CD4-positive, alpha-beta T cell (primary cell): ENCODE results near the gene OR2T12. TPM values are rescaled to one million over a fixed set of nuclear protein-coding genes. Genes with fewer than 3 reads are reported as not detected.

Experiments
- ATAC-seq: fragments of 200-7000 bp; cut with Tn5 transposase; one replicate; pipeline ENCODE4 v1.10.0; 2022; ENCODE audit warnings: mild to moderate bottlenecking; ENCODE audit not compliant: poor library complexity
- CTCF ChIA-PET: fragments of 350-600 bp; sonication (Branson Sonifier 250); formaldehyde crosslinking; loops from one replicate; lab custom pipeline; 2021; ENCODE audit warnings: antibody characterized with exemption, inconsistent platforms; lab: Charles Lee
- POLR2A ChIA-PET: fragments of 350-600 bp; sonication (Branson Sonifier 250); formaldehyde crosslinking; loops from one replicate; lab custom pipeline; 2021; ENCODE audit warnings: antibody characterized with exemption, inconsistent platforms; lab: Charles Lee
- DNase-seq, 14 experiments: peaks; one replicate each; pipeline ENCODE4 v3.0.0-alpha.2; 2013 to 2020; ENCODE audit warnings: mixed read lengths in 2 of 14
- H3K27ac ChIP-seq, 2 donors: one replicate each; pipeline versions ENCODE4 v1.5.1 to v1.7.0; 2013; ENCODE audit warnings: low read length in 2 of 2, low read depth in 1 of 2, mild to moderate bottlenecking in 1 of 2
- H3K27me3 ChIP-seq, 2 experiments: 1 replicate in 1 of 2; 2 replicates in 1 of 2; pipeline versions ENCODE4 v1.6.1 to v1.7.0; 2013; ENCODE audit warnings: low read length in 2 of 2, control low read depth in 1 of 2, mild to moderate bottlenecking in 1 of 2, moderate library complexity in 1 of 2; ENCODE audit not compliant: insufficient read depth in 2 of 2, control insufficient read depth in 1 of 2
- H3K36me3 ChIP-seq: one replicate; pipeline ENCODE4 v1.6.1; 2013; ENCODE audit warnings: low read length, control low read depth; ENCODE audit not compliant: insufficient read depth
- H3K4me1 ChIP-seq: one replicate; pipeline ENCODE4 v1.6.1; 2013; ENCODE audit warnings: low read length, control low read depth; ENCODE audit not compliant: insufficient read depth
- H3K4me3 ChIP-seq: one replicate; pipeline ENCODE4 v1.5.1; 2013; ENCODE audit warnings: mild to moderate bottlenecking, low read length, moderate library complexity
- H3K9me3 ChIP-seq, 2 experiments: 1 replicate in 1 of 2; 2 replicates in 1 of 2; pipeline versions ENCODE4 v1.6.1 to v1.7.0; 2013; ENCODE audit warnings: low read length in 2 of 2, mild to moderate bottlenecking in 2 of 2, control low read depth in 1 of 2, moderate library complexity in 1 of 2; ENCODE audit not compliant: control insufficient read depth in 1 of 2, insufficient read depth in 1 of 2
- H3K27ac Mint-ChIP-seq: one replicate; pipeline ENCODE4 v1.8.0; 2020; ENCODE audit warnings: mixed read lengths
- H3K27me3 Mint-ChIP-seq: one replicate; pipeline ENCODE4 v1.8.0; 2021; ENCODE audit warnings: mixed read lengths
- H3K36me3 Mint-ChIP-seq: one replicate; pipeline ENCODE4 v1.8.0; 2021; ENCODE audit warnings: low read depth, mixed read lengths
- H3K4me1 Mint-ChIP-seq: one replicate; pipeline ENCODE4 v1.8.0; 2021; ENCODE audit warnings: low read depth, mixed read lengths
- H3K4me3 Mint-ChIP-seq: one replicate; pipeline ENCODE4 v1.8.0; 2020; ENCODE audit warnings: mild to moderate bottlenecking, mixed read lengths
- H3K9me3 Mint-ChIP-seq: one replicate; pipeline ENCODE4 v1.8.0; 2020; ENCODE audit warnings: mixed read lengths
- intact Hi-C, 2 experiments: fragments of 100-400 bp; cut with DNase I in 1 of 2; cut with micrococcal nuclease in 1 of 2; formaldehyde crosslinking; loops; one replicate each; pipeline versions ENCODE4 v1.15.1 to v1.9.0; 2023 to 2025; cut with DNase I, micrococcal nuclease
- polyA plus RNA-seq, 2 donors: library from polyadenylated mRNA; unstranded; fragments of 120-200 nt; gene quantifications; one replicate each; pipeline ENCODE4 v1.2.1, GENCODE V29; 2013
- total RNA-seq, 174 experiments: library from RNA in 2 of 174; stranded (reverse) in 2 of 174; gene quantifications; one replicate each; pipeline ENCODE4 v1.2.3 and lab custom pipeline; 2021 to 2026
- TF ChIP-seq, protein P1 (sequence below): fragments of 200-600 bp; IDR thresholded peaks from one replicate; pipeline ENCODE4 v1.8.0; 2022; ENCODE audit warnings: antibody characterized with exemption, mild to moderate bottlenecking

OR2T12 gene, protein sequence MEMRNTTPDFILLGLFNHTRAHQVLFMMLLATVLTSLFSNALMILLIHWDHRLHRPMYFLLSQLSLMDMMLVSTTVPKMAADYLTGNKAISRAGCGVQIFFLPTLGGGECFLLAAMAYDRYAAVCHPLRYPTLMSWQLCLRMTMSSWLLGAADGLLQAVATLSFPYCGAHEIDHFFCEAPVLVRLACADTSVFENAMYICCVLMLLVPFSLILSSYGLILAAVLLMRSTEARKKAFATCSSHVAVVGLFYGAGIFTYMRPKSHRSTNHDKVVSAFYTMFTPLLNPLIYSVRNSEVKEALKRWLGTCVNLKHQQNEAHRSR
- total RNA-seq (not detected), total RNA-seq (lab: John Stamatoyannopoulos, UW) (0 to 0.18 (median 0) reads per million in 172 experiments)
- not detected for polyA plus RNA-seq (2013, experiment 1 of 2)
- polyA plus RNA-seq (2013, experiment 2 of 2) = not detected

DNA sequence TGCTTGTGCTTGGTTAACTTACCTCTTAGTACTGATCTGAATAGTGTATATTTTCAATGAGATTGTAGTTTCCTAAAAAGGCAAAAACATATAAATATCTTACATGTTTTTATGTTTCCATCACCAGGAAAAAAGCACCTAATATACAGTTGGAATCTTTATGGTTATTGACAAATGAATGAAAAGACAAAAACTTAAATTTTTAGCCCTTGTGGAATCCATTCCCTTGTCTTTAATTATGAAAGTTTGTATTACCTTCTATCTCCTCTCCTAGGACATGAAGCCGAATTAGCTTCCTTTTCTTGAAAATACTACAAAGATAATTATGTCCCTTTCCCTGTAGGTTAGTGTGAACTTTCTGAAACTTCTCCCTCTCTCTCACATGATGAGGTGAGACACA, at the start of gene OR2T12:
Gene OR2T12 (minus strand): TSS at position 101 of the 400 bp plus-strand sequence. CDS start 7,846 bp downstream, outside the sequence.
- intact Hi-C loops = no loop called here
- DNase-seq (no peak), ATAC-seq (no peak)
- H3K27ac ChIP-seq = no peak within 1 kb of the TSS
- peaks cover 0 to 6% of the 10 kb centered on the region in 2 experiments for H3K9me3 ChIP-seq
- H3K36me3 ChIP-seq = no peaks in the 10 kb centered on the region
- CTCF ChIA-PET = no interaction called here
- no peak within 1 kb of the TSS for H3K27ac Mint-ChIP-seq
- no peaks in the 10 kb centered on the region for H3K27me3 Mint-ChIP-seq
- H3K9me3 Mint-ChIP-seq = peaks cover 2% of the 10 kb centered on the region
- H3K27me3 ChIP-seq = no peaks in the 10 kb centered on the region
- no peak within 1 kb of the TSS for H3K4me3 Mint-ChIP-seq
- no peaks in the 10 kb centered on the region for H3K36me3 Mint-ChIP-seq
- no peak within 1 kb of the TSS for H3K4me3 ChIP-seq
- TF ChIP-seq, protein P1, sequence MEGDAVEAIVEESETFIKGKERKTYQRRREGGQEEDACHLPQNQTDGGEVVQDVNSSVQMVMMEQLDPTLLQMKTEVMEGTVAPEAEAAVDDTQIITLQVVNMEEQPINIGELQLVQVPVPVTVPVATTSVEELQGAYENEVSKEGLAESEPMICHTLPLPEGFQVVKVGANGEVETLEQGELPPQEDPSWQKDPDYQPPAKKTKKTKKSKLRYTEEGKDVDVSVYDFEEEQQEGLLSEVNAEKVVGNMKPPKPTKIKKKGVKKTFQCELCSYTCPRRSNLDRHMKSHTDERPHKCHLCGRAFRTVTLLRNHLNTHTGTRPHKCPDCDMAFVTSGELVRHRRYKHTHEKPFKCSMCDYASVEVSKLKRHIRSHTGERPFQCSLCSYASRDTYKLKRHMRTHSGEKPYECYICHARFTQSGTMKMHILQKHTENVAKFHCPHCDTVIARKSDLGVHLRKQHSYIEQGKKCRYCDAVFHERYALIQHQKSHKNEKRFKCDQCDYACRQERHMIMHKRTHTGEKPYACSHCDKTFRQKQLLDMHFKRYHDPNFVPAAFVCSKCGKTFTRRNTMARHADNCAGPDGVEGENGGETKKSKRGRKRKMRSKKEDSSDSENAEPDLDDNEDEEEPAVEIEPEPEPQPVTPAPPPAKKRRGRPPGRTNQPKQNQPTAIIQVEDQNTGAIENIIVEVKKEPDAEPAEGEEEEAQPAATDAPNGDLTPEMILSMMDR = no peak
- POLR2A ChIA-PET = no interaction called here
- H3K4me1 Mint-ChIP-seq = no peaks in the 10 kb centered on the region
- no peaks in the 10 kb centered on the region for H3K4me1 ChIP-seq

DNA sequence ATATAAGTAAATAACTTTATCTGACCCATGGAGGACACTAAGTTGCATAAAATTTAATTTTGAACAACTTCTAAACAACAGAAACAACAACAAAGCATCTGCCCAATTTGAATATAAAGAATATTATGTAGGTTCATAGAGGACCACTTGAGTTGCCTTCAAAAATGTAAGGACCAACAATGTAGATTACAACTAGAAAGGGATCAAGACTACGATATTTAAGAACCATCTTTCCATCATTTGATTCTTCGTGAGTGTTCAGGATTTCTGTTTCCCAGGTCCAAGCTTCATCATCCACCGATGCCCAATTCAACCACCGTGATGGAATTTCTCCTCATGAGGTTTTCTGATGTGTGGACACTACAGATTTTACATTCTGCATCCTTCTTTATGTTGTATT, 45.3 kb upstream of the OR2T12 start, which contains the start of gene OR14C36:
Gene OR14C36 (plus strand): TSS at position 301 of the 400 bp plus-strand sequence. CDS start 0 bp downstream, at position 301.
- Histone ChIP-seq H3K9me3 (no peaks in the 10 kb centered on the region), H3K4me3 (no peak within 1 kb of the TSS), H3K4me1 (no peaks in the 10 kb centered on the region), H3K27ac (no peak within 1 kb of the TSS), H3K27me3 (no peaks in the 10 kb centered on the region), H3K36me3 (no peaks in the 10 kb centered on the region)
- ATAC-seq = no peak
- CTCF ChIA-PET = no interaction called here
- intact Hi-C loops = no loop called here
- Mint-ChIP-seq H3K27me3 (peaks cover 17% of the 10 kb centered on the region), H3K36me3 (no peaks in the 10 kb centered on the region), H3K4me1 (no peaks in the 10 kb centered on the region), H3K27ac (no peak within 1 kb of the TSS), H3K4me3 (no peak within 1 kb of the TSS), H3K9me3 (no peaks in the 10 kb centered on the region)
- TF ChIP-seq, protein P1 = no peak
- POLR2A ChIA-PET = no interaction called here
- DNase-seq = no peak

DNA sequence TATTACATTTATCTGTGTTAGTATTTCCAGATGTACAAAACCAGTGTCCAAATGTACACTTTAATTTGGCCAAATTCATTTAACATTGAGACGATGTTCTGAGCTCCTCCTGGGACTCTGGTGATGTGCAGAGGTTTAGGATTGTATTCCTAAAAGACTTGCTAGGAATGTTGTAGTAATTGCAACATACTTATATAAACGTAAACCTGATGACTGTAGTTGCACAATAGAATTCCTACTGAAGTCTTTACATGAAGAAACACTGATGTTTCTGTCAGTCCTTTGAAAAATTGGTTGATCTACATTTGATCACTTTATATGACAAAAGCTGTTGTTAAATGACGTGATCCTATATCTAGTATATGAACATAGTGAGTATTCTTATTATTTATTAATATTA, 40.2 kb upstream of the OR2T12 start:
- Mint-ChIP-seq H3K36me3 (no peaks in the 10 kb centered on the region), H3K4me1 (no peaks in the 10 kb centered on the region), H3K27ac (no peak overlapping the region), H3K4me3 (no peak overlapping the region), H3K27me3 (peaks cover 8% of the 10 kb centered on the region), H3K9me3 (no peaks in the 10 kb centered on the region)
- H3K36me3 ChIP-seq = no peaks in the 10 kb centered on the region
- TF ChIP-seq, protein P1 = no peak
- H3K4me3 ChIP-seq = no peak overlapping the region
- H3K9me3 ChIP-seq = no peaks in the 10 kb centered on the region
- ChIA-PET POLR2A (no interaction called here), CTCF (no interaction called here)
- intact Hi-C loops = no loop called here
- no peak for ATAC-seq
- DNase-seq = no peak
- H3K27me3 ChIP-seq = no peaks in the 10 kb centered on the region
- H3K27ac ChIP-seq = no peak overlapping the region
- H3K4me1 ChIP-seq = no peaks in the 10 kb centered on the region
